ENCODE data around the gene ADAMTS12.

The ADAMTS12 gene

DNA sequence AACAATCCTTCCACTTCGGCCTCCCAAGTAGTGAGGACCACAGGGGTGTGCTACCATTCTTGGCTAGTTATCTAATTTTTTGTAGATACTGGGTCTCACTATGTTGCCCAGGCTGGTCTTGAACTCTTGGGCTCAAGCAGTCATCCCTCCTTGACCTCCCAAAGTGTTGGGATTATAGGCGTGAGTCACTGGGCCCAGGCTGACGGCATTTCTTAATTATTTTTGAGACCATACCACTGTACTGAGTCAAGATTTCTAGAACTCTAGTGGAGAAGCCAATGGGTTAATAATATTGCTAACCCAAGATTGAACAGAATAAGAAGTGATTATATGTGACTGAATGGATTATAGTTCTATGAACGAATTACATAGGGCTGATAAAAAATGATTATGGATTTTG, 384.4 kb downstream of the ADAMTS12 start:
- DNase-seq = no peak

DNA sequence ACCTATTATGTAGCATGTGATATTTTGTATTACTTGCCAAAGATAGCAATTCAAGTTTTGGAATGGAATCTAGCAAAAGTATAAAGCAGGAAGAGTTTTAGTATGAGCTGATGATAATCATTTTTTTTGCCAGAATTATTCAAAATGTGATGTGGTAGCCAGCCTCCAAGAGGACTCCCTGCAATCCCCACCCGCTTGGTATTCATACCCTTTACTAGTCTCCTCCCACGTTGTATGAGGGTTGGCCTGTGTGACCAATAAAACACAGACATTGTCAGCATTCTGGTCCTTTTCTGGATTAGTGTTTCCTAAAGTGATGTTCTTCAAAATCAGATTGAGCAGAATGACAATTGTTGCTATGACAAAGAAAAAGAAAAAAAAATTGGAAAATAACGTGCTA, 387.2 kb downstream of the ADAMTS12 start:
- no peak for DNase-seq

DNA sequence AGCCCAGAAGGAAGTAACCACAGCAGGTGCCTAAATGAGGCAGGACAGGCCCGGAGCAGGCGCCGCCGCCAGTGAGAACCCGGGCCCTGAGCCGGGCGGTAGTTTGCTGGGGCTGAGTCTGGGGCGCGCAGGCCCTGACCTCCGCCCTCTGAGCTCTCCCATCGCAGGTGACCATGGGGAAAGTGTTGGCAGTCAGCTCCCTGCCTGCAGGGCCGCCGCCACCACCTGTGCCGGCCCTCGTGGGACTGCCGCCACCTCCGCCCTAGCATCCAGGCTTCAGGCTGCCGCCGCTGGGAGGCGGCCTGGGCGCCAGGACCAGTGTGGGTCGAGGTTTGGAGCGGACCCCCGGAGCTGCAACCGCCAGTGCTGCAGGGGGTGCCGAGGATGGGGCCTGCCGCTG, 389.9 kb downstream of the ADAMTS12 start:
- no peak for DNase-seq

DNA sequence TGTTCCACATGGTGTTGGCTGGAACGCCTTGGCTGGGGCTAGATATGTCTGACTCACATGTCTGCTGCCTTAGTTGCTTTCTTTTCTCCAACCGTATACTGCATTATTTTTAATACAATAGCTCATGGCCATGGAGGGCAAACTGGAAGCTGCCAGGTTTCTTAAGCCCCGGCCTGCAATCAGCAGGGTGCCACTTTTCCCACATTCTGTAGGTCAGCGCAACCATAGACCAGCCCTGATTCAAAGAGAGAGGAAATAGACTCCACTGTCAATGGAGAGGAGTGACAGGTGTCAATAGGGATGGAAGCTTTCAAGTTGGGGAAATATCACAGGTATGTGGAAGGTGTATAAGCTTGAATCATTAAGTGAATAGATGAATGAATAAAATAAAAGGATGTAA, 390.5 kb downstream of the ADAMTS12 start:
- no peak for DNase-seq

DNA sequence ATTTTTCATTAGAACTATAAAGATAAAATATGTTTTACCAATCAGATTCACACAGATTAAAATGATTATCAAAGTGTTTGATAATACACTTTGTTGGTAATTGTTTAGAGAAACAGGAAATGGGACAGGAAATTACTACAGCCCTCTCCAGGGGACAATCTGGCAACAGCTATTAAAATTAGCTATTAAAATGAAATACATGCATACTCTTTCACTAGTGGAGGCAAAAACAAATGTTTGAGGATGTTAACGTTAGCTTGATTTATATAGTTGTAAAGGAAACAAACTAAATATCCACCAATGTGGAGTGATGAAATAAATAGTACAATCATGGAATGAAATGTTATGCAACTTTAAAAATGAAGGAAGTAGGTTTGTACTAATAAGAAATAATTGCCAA, 397.3 kb downstream of the ADAMTS12 start:
- DNase-seq = no peak

DNA sequence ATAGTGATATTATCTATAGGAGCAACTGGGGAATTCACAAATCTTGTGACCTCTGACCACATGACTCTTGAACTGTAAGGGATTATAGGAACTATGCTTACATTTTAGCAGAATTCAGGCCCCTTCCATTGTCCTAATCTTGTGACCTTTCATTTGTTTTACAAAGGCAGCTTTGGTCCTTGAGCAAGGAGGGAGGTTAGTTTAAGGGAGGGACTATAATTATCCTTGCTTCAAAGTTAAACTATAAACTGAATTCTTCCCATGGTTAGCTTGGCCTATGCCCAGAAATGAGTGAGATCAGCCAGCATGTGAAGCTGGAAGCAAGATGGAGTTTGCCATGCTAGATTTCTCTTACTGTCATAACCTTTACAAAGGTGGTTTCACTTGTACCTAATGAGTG, 399.8 kb downstream of the ADAMTS12 start:
- DNase-seq = no peak

DNA sequence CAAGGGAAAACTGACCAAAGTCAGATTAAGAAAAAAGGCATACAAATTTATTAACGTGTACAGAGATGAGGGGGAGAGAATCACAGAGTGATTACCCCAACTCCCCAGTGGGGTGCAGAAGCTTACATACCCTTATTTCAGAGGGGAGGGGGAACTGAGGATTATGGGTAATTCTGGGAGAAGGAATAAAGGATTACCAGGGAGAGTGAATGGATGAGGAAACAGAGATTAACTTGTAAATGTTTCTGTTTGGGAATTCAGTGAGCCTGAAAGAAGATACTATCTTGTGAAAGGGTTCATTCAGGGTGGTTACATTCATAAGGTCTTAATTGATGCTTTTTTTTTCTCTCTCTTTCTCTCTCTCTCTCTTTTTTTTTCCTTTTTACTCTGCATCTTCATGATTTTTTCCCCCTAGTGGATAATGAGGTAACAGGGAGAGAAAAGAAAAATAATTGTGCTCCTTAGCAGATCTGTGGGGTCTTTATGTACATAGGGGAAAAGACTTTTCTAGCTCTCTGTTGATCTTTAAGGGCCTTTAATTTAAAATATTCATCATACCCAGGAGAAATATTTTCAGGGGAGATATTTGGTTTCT, 401.6 kb downstream of the ADAMTS12 start:
- no peak for DNase-seq

DNA sequence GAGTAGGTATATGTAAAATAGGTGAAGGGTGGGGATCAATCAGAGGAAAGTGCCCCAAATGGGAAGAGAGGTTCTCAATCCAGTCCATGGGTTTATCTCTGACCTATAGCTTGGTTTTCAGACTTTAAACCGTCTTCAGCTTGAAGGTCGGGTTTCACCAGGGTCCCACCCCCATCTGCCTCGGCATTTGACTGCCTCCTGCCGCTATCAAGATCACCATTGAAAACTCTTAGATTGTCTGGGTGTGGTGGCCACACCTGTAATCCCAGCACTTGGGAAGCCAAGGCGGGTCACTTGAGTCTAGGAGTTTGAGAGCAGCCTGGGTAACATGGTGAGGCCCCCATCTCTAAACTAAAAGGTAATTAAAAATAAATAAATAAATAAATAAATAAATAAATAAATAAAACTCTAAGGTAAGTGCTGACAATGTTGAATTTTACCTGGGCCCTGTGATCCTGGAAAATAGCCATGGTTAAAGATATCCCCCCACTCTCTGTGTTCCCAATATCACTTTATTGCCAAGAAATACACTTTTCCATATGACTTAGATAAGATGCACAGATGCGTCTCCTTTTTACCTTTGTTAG, 402.2 kb downstream of the ADAMTS12 start:
- DNase-seq = no peak

DNA sequence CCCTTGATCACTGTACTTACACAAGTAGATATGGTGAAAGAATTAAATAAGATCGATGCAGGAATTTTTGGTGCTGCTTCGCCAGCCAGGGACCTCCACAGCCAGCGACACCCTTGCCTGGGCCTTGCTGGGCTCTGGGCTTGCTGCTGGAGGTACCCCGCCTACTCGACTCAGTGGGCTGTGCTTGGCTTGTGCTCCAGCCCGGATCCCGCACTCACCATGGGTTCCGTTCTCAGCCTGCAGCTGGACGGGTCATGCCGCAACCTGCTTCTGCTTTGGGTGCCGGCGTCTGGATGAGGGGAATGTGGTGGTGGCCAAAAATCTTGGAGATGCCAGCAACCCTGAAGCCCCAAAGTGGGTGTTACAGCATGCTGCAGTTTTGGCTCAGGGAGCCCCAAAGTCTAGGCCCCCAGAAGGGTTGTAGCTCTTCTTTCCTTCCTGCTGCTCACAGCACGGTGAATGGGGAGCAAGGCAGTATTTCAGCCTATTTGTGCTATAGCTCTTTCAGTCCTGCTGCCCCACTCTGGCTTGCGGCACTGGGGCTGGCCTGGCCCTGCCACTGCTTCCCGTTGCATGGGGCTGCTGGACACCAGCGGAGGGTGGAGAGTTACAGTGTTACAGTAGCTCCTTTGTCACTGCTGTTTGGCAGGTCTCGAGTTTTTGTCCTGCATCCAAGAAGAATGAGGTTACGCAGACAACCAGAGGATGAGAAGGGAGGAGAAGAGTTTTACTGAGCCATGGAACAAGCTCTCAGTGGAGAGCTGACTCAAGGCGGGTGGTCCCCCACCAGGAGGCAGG, 403.0 kb downstream of the ADAMTS12 start:
- DNase-seq = no peak

DNA sequence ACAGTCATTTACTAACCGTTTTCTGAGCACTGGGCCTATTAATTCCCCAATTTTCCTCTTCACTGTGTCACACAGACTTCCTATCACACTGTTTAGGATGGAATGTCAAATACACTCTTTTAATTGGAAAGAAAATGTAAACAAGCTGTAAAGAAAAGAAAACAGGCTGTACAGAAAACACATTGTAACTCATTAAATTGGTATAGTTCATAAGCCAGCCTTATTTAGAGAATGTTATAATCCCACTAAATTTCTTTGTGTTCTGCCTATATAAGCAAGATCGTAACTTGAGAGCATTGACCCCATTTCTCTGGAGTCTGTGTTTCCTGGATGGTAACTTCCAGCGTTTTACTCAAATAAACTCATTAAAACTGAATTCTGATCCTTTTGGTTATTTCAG, 404.6 kb downstream of the ADAMTS12 start:
- no peak for DNase-seq

DNA sequence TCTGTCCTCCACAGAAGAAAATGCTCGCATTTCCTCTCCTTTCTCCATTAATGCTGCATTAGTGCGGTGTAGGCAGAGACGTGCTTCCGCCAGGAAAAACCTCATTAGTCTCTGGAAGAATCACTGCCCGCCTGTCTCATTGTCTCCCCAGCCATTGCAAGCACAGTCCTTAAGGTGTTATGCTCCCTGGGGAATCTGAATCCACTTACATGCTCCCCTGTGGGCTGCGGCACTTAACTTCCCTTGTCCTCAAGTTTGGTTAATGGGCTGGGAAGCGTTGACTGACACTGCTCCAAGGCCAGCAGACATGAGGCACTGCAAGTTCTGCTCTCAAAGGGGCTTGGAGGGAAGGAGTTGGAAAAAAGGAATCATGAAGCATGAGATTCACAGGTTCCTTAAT, 409.5 kb downstream of the ADAMTS12 start:
- DNase-seq = peak; percentile 78

DNA sequence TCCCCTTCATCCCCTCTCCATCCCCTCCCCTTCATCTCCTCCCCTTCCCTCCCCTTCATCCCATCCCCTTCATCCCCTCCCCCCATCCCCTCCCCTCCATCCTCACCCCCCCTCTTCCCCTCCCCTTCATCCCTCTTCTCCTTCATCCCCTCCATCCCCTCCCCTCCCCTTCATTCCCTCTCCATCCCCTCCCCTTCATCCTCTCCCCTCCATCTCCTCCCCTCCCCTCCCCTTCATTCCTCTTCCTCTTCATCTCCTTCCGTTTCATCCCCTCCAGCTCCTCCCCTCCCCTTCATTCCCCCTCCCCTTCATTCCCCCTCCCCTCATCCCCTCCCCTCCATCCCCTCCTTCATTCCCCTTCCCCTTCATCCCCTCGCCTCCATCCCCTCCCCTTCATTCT, 410.9 kb downstream of the ADAMTS12 start:
- DNase-seq = no peak

DNA sequence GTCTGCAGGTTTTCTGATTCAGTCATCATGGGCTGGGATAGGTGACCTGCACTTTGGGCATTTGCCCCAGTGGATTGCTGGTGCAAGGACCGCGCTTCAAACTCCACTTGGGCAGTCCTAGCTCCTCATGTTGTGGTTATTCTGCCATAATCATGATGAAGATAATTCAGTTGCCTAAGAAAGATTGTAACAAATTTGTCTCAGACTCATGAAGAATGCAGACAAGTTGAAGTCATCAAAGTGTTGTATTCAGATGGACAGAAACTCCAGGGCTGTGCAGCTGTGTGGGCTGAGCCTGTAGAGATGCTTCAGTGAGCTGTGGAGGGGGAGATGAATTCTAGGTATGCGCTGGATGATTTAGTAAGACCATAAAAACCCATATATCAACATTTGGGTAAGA, 412.5 kb downstream of the ADAMTS12 start:
- DNase-seq = no peak

DNA sequence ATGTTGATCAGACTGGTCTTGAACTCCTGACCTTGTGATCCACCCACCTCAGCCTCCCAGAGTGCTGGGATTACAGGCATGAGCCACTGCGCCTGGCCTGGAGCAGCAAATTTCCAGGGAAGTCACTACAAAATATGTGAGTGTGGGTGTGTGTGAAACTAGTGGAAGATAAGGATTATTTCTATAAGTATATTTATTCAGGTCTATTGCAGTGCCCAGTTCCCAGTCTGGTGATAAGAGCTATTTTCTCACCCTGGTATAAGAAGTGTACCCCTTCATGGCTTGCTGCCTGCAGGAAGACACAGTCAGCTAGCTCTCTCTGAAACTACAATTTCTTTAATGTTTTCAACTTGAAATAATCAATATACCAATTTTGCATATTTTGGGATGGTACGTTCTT, 414.0 kb downstream of the ADAMTS12 start:
- DNase-seq = no peak

DNA sequence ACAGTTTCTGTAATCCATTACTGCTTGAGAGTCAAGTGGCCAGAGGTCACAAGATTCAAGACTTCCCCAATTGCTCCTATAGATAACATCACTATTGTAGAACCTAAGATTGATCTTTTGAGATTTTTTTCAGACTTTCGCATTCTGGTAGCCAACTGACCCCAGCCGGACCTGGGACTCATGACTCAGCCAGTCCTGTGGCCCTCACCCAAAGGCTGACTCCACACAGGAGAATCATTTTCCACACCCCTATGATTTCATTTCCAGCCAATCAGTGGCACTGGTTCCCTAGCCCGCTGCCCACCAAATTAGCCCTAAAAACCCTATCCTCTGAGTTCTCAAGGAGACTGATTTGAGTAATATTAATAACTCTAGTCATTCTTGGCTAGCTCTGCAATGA, 414.8 kb downstream of the ADAMTS12 start:
- DNase-seq = no peak

DNA sequence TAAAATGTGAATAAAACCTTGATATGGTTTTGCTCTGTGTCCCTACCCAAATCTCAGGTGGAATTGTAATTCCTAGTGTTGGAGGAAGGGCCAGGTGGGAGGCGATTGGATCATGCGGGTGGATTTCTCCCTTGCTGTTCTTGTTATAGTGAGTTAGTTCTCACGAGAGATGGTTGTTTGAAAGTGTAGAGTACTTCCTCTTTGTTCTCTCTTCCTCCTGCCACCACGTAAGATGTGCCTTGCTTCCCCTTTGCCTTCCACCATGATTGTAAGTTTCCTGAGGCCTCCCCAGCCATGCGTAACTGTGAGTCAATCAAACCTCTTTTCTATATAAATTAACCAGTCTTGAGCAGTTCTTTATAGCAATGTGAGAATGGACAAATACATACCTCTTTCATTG, 416.1 kb downstream of the ADAMTS12 start:
- DNase-seq = no peak

DNA sequence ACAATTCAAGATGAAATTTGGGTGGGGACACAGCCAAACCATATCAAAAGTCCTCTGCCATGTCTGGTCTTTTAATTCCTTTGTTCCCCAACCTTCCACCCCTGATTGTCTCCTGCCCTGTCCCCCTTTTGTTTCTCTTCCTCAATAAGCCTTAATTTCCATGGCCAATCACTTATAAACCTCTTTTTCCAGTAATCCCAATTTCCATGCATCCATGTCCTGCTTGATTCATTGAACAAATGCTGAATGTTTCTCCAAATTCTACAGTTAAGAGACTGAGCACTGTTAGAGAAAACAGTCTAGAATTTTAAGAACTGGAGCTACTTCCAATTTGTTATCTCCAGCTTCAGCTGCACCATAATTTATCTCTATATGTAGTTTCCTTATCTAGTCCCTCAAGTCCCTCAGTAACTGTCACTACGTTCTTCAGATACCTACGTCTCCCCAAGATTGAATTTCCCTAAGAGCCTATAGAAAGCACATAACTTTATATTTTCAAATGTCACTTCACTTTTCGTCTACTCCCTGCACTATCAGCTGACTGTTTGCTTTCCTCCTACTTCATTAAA, 416.8 kb downstream of the ADAMTS12 start:
- DNase-seq = no peak

DNA sequence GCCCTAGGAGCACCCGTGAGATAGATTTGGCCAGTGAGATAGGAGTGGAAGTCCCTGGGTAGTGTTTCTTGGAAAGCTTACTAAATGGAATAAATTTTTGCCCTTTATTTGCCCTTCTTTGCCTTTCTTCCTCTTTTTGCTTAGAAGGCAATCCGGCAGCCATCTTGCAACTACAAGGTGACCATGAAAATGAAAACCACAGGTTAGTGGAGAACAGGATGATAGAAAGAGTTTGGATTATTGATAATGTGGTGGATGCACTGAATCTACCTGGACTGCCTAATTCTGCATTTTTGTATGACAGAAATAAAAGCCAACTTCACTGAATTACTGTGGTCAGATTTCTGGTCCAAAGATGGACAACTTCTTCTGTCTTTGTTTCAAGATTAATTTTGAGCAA, 417.8 kb downstream of the ADAMTS12 start:
- DNase-seq = no peak

Data from NCI-H82 (cell line).